MG63 (cell line): ENCODE results near the gene THRAP3. TPM values are rescaled to one million over a fixed set of nuclear protein-coding genes. Genes with fewer than 3 reads are reported as not detected.
"Not testable (repeated sequence)": the region's sequence is repeated elsewhere in the genome, so short reads cannot be mapped to it uniquely, and the experiment has no call there.

ENCODE experiments used
- DNase-seq: peaks from one replicate; pipeline ENCODE4 v3.0.0-alpha.2; 2020
- H3K27me3 ChIP-seq: fragments of 250-450 bp; sonication (Bioruptor Pico); 2 replicates; pipeline ENCODE4 v1.5.1; 2020; ENCODE audit warnings: mild to moderate bottlenecking, moderate library complexity
- H3K36me3 ChIP-seq: fragments of 250-450 bp; sonication (Bioruptor Pico); 2 replicates; pipeline ENCODE4 v1.5.1; 2020; ENCODE audit warnings: mild to moderate bottlenecking, moderate library complexity
- H3K4me3 ChIP-seq: fragments of 250-450 bp; sonication (Bioruptor Pico); 2 replicates; pipeline ENCODE4 v1.5.1; 2020; ENCODE audit warnings: mild to moderate bottlenecking, moderate library complexity
- H3K9me3 ChIP-seq: fragments of 250-450 bp; sonication (Bioruptor Pico); 2 replicates; pipeline ENCODE4 v1.5.1; 2020; ENCODE audit warnings: mild to moderate bottlenecking, moderate library complexity
- total RNA-seq: library from RNA; depleted of rRNA; stranded (reverse); fragments of >200 nt; shearing (Covaris generic); gene quantifications from 2 replicates; pipeline ENCODE4 v1.2.3, GENCODE V29; 2014; ENCODE audit warnings: low replicate concordance

The THRAP3 gene
- total RNA-seq, 1 experiment from 2014 or later: 84.6 TPM

- Histone ChIP-seq H3K4me3 (no peak overlapping the region), H3K27me3 (no peaks in the 10 kb centered on the region), H3K36me3 (no peaks in the 10 kb centered on the region), H3K9me3 (no peaks in the 10 kb centered on the region)
- peak; percentile 61 for DNase-seq
Measured at GRCh38 chr1:36199934-36200741, 24.1 kb upstream of the THRAP3 start.

- no peaks in the 10 kb centered on the region for H3K27me3 ChIP-seq
- no peak overlapping the region for H3K4me3 ChIP-seq
- no peak for DNase-seq
- H3K36me3 ChIP-seq: no peaks in the 10 kb centered on the region
- no peaks in the 10 kb centered on the region for H3K9me3 ChIP-seq
Measured at GRCh38 chr1:36203027-36203553, 21.2 kb upstream of the THRAP3 start.

- Histone ChIP-seq H3K9me3 (no peaks in the 10 kb centered on the region), H3K27me3 (no peaks in the 10 kb centered on the region), H3K36me3 (no peaks in the 10 kb centered on the region), H3K4me3 (no peak overlapping the region)
- DNase-seq: peak; percentile 87
Measured at GRCh38 chr1:36203554-36204346, 20.5 kb upstream of the THRAP3 start.

GRCh38 chr1:36204347-36204909 lies 19.8 kb upstream of the THRAP3 start:
- no peaks in the 10 kb centered on the region for H3K36me3 ChIP-seq
- peak; percentile 46 for DNase-seq
- no peaks in the 10 kb centered on the region for H3K9me3 ChIP-seq
- H3K4me3 ChIP-seq: no peak overlapping the region
- no peaks in the 10 kb centered on the region for H3K27me3 ChIP-seq

- Histone ChIP-seq H3K36me3 (no peaks in the 10 kb centered on the region), H3K9me3 (no peaks in the 10 kb centered on the region), H3K4me3 (no peak overlapping the region), H3K27me3 (no peaks in the 10 kb centered on the region)
- no peak for DNase-seq
Measured at GRCh38 chr1:36206323-36206858, 17.9 kb upstream of the THRAP3 start.

GRCh38 chr1:36207339-36207738 lies 16.9 kb upstream of the THRAP3 start:
- H3K36me3 ChIP-seq: no peaks in the 10 kb centered on the region
- no peaks in the 10 kb centered on the region for H3K27me3 ChIP-seq
- peak; percentile 97 for DNase-seq
- no peaks in the 10 kb centered on the region for H3K9me3 ChIP-seq
- no peak overlapping the region for H3K4me3 ChIP-seq

- DNase-seq: no peak
- Histone ChIP-seq H3K27me3 (no peaks in the 10 kb centered on the region), H3K9me3 (no peaks in the 10 kb centered on the region), H3K4me3 (no peak overlapping the region), H3K36me3 (no peaks in the 10 kb centered on the region)
Measured at GRCh38 chr1:36208978-36209703, 15.1 kb upstream of the THRAP3 start.

GRCh38 chr1:36211307-36211706 lies 12.9 kb upstream of the THRAP3 start:
- no peaks in the 10 kb centered on the region for H3K9me3 ChIP-seq
- no peaks in the 10 kb centered on the region for H3K27me3 ChIP-seq
- no peak for DNase-seq
- H3K36me3 ChIP-seq: no peaks in the 10 kb centered on the region
- no peak overlapping the region for H3K4me3 ChIP-seq

- Histone ChIP-seq H3K36me3 (no peaks in the 10 kb centered on the region), H3K4me3 (no peak overlapping the region), H3K9me3 (no peaks in the 10 kb centered on the region), H3K27me3 (no peaks in the 10 kb centered on the region)
- peak; percentile 55 for DNase-seq
Measured at GRCh38 chr1:36211841-36212240, 12.4 kb upstream of the THRAP3 start.

GRCh38 chr1:36212782-36213181 lies 11.5 kb upstream of the THRAP3 start:
- Histone ChIP-seq H3K4me3 (no peak overlapping the region), H3K9me3 (no peaks in the 10 kb centered on the region), H3K27me3 (no peaks in the 10 kb centered on the region), H3K36me3 (no peaks in the 10 kb centered on the region)
- DNase-seq: no peak

GRCh38 chr1:36217670-36218069 lies 6.6 kb upstream of the THRAP3 start:
- DNase-seq: no peak

GRCh38 chr1:36221901-36222300 lies 2.3 kb upstream of the THRAP3 start:
- H3K36me3 ChIP-seq: peaks cover 16% of the 10 kb centered on the region
- not testable (repeated sequence) for H3K9me3 ChIP-seq, H3K27me3 ChIP-seq, H3K4me3 ChIP-seq, DNase-seq

More at GRCh38 chr1:36217670-36218069, 6.6 kb upstream of the THRAP3 start:
- Histone ChIP-seq H3K27me3 (no peaks in the 10 kb centered on the region), H3K36me3 (no peaks in the 10 kb centered on the region), H3K9me3 (no peaks in the 10 kb centered on the region), H3K4me3 (no peak overlapping the region)

- Histone ChIP-seq H3K36me3 (peaks cover 23% of the 10 kb centered on the region), H3K27me3 (no peaks in the 10 kb centered on the region), H3K4me3 (peak overlapping the region; percentile 57), H3K9me3 (no peaks in the 10 kb centered on the region)
- DNase-seq: no peak
Measured at GRCh38 chr1:36222481-36223380, 1.5 kb upstream of the THRAP3 start.

- Histone ChIP-seq H3K9me3 (no peaks in the 10 kb centered on the region), H3K27me3 (no peaks in the 10 kb centered on the region), H3K36me3 (peaks cover 28% of the 10 kb centered on the region), H3K4me3 (peak overlapping the region; percentile 57)
- no peak for DNase-seq
Measured at GRCh38 chr1:36223381-36223995, 755 bp upstream of the THRAP3 start.
